PFSK-1 (cell line): ENCODE results near the gene TGOLN2.

Experiments
- FOXP2 ChIP-seq: optimal IDR thresholded peaks from 2 replicates; pipeline ENCODE3; 2011; ENCODE audit warnings: borderline replicate concordance, control low read depth, inconsistent platforms; ENCODE audit not compliant: insufficient read depth; ENCODE audit errors: extremely low read length, extremely low read depth
- POLR2AphosphoS5 ChIP-seq: IDR thresholded peaks from 2 replicates; pipeline ENCODE4 v1.6.1; 2012; ENCODE audit warnings: low read depth, mild to moderate bottlenecking, control low read depth, low read length, moderate library complexity
- REST ChIP-seq, 2 experiments: IDR thresholded peaks; 2 replicates each; pipeline versions ENCODE4 v1.6.1 to v1.8.0; 2011 to 2012; ENCODE audit warnings: low read depth in 2 of 2, low read length in 2 of 2, control low read depth in 1 of 2, inconsistent platforms in 1 of 2, mild to moderate bottlenecking in 1 of 2, moderate library complexity in 1 of 2; ENCODE audit not compliant: insufficient read depth in 1 of 2
- SIN3A ChIP-seq: IDR thresholded peaks from 2 replicates; pipeline ENCODE4 v1.6.1; 2012; ENCODE audit warnings: mild to moderate bottlenecking, low read length, moderate library complexity, borderline replicate concordance; ENCODE audit not compliant: insufficient read depth
- TAF1 ChIP-seq: IDR thresholded peaks from 2 replicates; pipeline ENCODE4 v1.6.1; 2012; ENCODE audit warnings: low read length, control low read depth, borderline replicate concordance; ENCODE audit not compliant: insufficient read depth

Gene TGOLN2

GRCh38 chr2:85318222-85319074 is 9.3 kb downstream of the TGOLN2 start:
- TF ChIP-seq SIN3A: no peak
- TF ChIP-seq POLR2AphosphoS5: no peak
- no peak for TF ChIP-seq FOXP2
- no peak for TF ChIP-seq REST (IDR thresholded peaks at IDR 0.05; ENCODE audit: insufficient read depth in 1 of 2, low read depth in 2 of 2, low read length in 2 of 2)
- no peak for TF ChIP-seq TAF1

- TF ChIP-seq POLR2AphosphoS5 (no peak), TAF1 (no peak), SIN3A (no peak), FOXP2 (no peak), REST (IDR thresholded peaks at IDR 0.05; ENCODE audit: insufficient read depth in 1 of 2, low read depth in 2 of 2, low read length in 2 of 2) (no peak)
These were observed 12.9 kb downstream of the TGOLN2 start for GRCh38 chr2:85314884-85315242.

- TF ChIP-seq FOXP2: no peak
- no peak for TF ChIP-seq SIN3A
- TF ChIP-seq POLR2AphosphoS5: no peak
- TF ChIP-seq TAF1: no peak
- no peak for TF ChIP-seq REST (IDR thresholded peaks at IDR 0.05; ENCODE audit: insufficient read depth in 1 of 2, low read depth in 2 of 2, low read length in 2 of 2)
These were observed 15.4 kb downstream of the TGOLN2 start for GRCh38 chr2:85312404-85312803.

GRCh38 chr2:85310330-85310729 is 17.5 kb downstream of the TGOLN2 start:
- TF ChIP-seq FOXP2 (no peak), SIN3A (no peak), TAF1 (no peak), POLR2AphosphoS5 (no peak), REST (IDR thresholded peaks at IDR 0.05; ENCODE audit: insufficient read depth in 1 of 2, low read depth in 2 of 2, low read length in 2 of 2) (no peak)
